ENCODE results near the gene ANTXR2. TPM values are rescaled to one million over a fixed set of nuclear protein-coding genes. Genes with fewer than 3 reads are reported as not detected.

ANTXR2 gene
- total and polyA plus RNA-seq, 2 of the 8 experiments (the other 6 are each of a cell fraction or from before 2014, with no cell fraction given): 1.1 to 7.5 TPM

DNA sequence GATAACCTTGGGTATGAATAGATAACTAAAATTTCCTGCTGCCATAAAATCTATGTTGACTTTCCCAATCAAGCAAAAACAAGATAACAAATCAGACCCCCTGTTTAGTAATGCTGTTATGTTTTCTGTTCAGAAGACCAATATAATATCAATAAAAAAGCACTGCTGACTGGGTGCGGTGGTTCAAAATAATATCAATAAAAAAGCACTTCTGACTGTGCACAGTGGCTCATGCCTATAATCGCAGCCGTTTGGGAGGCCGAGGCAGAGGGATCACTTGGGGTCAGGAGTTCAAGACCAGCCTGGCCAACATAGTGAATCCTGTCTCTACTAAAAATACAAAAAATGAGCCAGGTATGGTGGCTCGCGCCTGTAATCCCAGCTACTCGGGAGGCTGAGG, 36.7 kb downstream of the ANTXR2 start:
- H3K23me2 ChIP-seq (ENCODE audit: low read depth, low read length): no peaks in the 10 kb centered on the region
- ChIA-PET CTCF (ENCODE audit: partially characterized antibody) (no interaction called here), POLR2A (ENCODE audit: partially characterized antibody) (no interaction called here)
- no peak overlapping the region for H3K27ac ChIP-seq (ENCODE audit: low read depth, low read length)
- H4K91ac ChIP-seq (replicated peaks; ENCODE audit: insufficient read length, low read length): no peak overlapping the region
- no peak overlapping the region for H3K4me2 ChIP-seq (ENCODE audit: insufficient read depth in 1 of 2, low read depth in 2 of 2, low read length in 2 of 2)
- no peak overlapping the region for H4K5ac ChIP-seq (ENCODE audit: insufficient read length, low read depth, low read length)
- H3K27me3 ChIP-seq (replicated peaks in 1 of 4; ENCODE audit: control insufficient read depth in 3 of 4, extremely low read depth in 1 of 4, insufficient read depth in 3 of 4, low read length in 3 of 4): no peaks in the 10 kb centered on the region
- H4K20me1 ChIP-seq (replicated peaks in 1 of 2; ENCODE audit: control insufficient read depth in 1 of 2, insufficient read depth in 2 of 2, low read length in 2 of 2): no peaks in the 10 kb centered on the region
- no peak overlapping the region for H2BK5ac ChIP-seq (ENCODE audit: low read depth, low read length)
- no peak overlapping the region for H3K56ac ChIP-seq (replicated peaks; ENCODE audit: insufficient read length, low read depth, low read length)
- no peak for FAIRE-seq
- WGBS, 2 experiments (ENCODE audit: extremely low coverage in 1 of 2, insufficient coverage in 1 of 2, insufficient read length in 1 of 2, insufficient replicate concordance in 2 of 2, low coverage in 1 of 2, low lambda C conversion rate in 2 of 2, missing lambda C conversion rate in 1 of 2): 90% methylated on average over 7 of the region's 7 CpGs; no CpG with 5 or more reads in 1 of the 2 experiments
- H3K23ac ChIP-seq (ENCODE audit: insufficient read length): no peak overlapping the region
- DNase-seq (ENCODE audit: low read depth in 1 of 2, low spot score in 2 of 2): no peak
- H3K4ac ChIP-seq (replicated peaks; ENCODE audit: insufficient read length, low read depth, low read length): no peak overlapping the region
- no peak overlapping the region for H4K8ac ChIP-seq (ENCODE audit: extremely low read depth, insufficient read depth, low read length)
- no peak overlapping the region for H2AK5ac ChIP-seq (ENCODE audit: low read depth, low read length)
- H3K36me3 ChIP-seq (ENCODE audit: control insufficient read depth in 2 of 4, insufficient read depth in 4 of 4, low read length in 3 of 4): no peaks in the 10 kb centered on the region
- H3K79me2 ChIP-seq (ENCODE audit: control insufficient read depth in 1 of 2, insufficient read depth in 2 of 2, low read length in 2 of 2): no peaks in the 10 kb centered on the region
- H3K79me1 ChIP-seq (ENCODE audit: low read depth, low read length): no peaks in the 10 kb centered on the region
- H2BK15ac ChIP-seq (ENCODE audit: low read length): no peak overlapping the region
- no peak overlapping the region for H2BK20ac ChIP-seq (ENCODE audit: low read length)
- H2BK120ac ChIP-seq (replicated peaks; ENCODE audit: low read depth, low read length): no peak overlapping the region
- H3K4me1 ChIP-seq (replicated peaks in 1 of 4; ENCODE audit: control insufficient read depth in 3 of 4, insufficient read depth in 4 of 4, low read length in 3 of 4): no peaks in the 10 kb centered on the region
- H3K4me3 ChIP-seq (ENCODE audit: extremely low read depth in 1 of 4, insufficient read depth in 2 of 4, low read depth in 3 of 4, low read length in 4 of 4): no peak overlapping the region
- no peak overlapping the region for H3K9ac ChIP-seq (replicated peaks in 1 of 4; ENCODE audit: extremely low read depth in 1 of 4, low read depth in 3 of 4, low read length in 3 of 4)
- TF ChIP-seq GTF2F1 (IDR thresholded peaks at IDR 0.05; ENCODE audit: borderline replicate concordance, low read depth, low read length): no peak
- TF ChIP-seq EP300 (IDR thresholded peaks at IDR 0.05; ENCODE audit: borderline replicate concordance in 1 of 2, low read depth in 2 of 2, low read length in 2 of 2): no peak
- no peak for TF ChIP-seq SP1 (IDR thresholded peaks at IDR 0.05; ENCODE audit: low read depth, low read length)
- TF ChIP-seq CBX5 (IDR thresholded peaks at IDR 0.05; ENCODE audit: low read depth, low read length): no peak
- no peak for TF ChIP-seq POU5F1 (IDR thresholded peaks at IDR 0.05; ENCODE audit: low read depth, low read length)
- TF ChIP-seq TBP (IDR thresholded peaks at IDR 0.05; ENCODE audit: low read depth, low read length): no peak
- no peaks in the 10 kb centered on the region for H3K9me3 ChIP-seq (ENCODE audit: insufficient read depth in 2 of 2, low read depth in 1 of 2, low read length in 1 of 2)
- H3K14ac ChIP-seq (ENCODE audit: insufficient read length): no peak overlapping the region
- no peak overlapping the region for H3K18ac ChIP-seq (ENCODE audit: extremely low read depth, low read length)
- no peak overlapping the region for H2AFZ ChIP-seq (ENCODE audit: low read length)
- no peak overlapping the region for H2BK12ac ChIP-seq (ENCODE audit: low read depth, low read length)

Measured in H1 (cell line).